Neural cell (in vitro differentiated cells): ENCODE data around the gene AP3D1. TPM values are rescaled to one million over a fixed set of nuclear protein-coding genes. Genes with fewer than 3 reads are reported as not detected.

Experiments used
- H2AFZ ChIP-seq: fragments of 200-600, 300-800 bp; sonication (generic), shearing (Covaris generic); 2 replicates; pipeline ENCODE4 v1.6.0; 2014; ENCODE audit warnings: low read depth, mild to moderate bottlenecking, antibody characterized with exemption, low read length, moderate library complexity
- H3F3A ChIP-seq: fragments of 200-600 bp; shearing (Covaris generic); 2 replicates; pipeline ENCODE4 v1.6.1; 2016; ENCODE audit warnings: mild to moderate bottlenecking, moderate library complexity, mixed read lengths, antibody characterized with exemption, low read length; ENCODE audit not compliant: insufficient read depth, poor library complexity, severe bottlenecking
- H3K27ac ChIP-seq: fragments of 200-600, 300-800 bp; sonication (generic), shearing (Covaris generic); 2 replicates; pipeline ENCODE4 v1.5.1; 2014; ENCODE audit warnings: mild to moderate bottlenecking, low read length, moderate library complexity
- H3K27me3 ChIP-seq: fragments of 300-800, 200-600 bp; sonication (generic), shearing (Covaris generic); 2 replicates; pipeline ENCODE4 v1.6.0; 2014; ENCODE audit warnings: mild to moderate bottlenecking, low read depth, low read length, moderate library complexity; ENCODE audit not compliant: insufficient read depth
- H3K36me3 ChIP-seq: fragments of 300-800, 200-600 bp; sonication (generic), shearing (Covaris generic); 2 replicates; pipeline ENCODE4 v1.5.1; 2014; ENCODE audit warnings: mild to moderate bottlenecking, antibody characterized with exemption, low read length, moderate library complexity; ENCODE audit not compliant: insufficient read depth
- H3K4me2 ChIP-seq: fragments of 300-800, 200-600 bp; sonication (generic), shearing (Covaris generic); 2 replicates; pipeline ENCODE4 v1.6.0; 2014; ENCODE audit warnings: mild to moderate bottlenecking, low read length
- H3K4me3 ChIP-seq: fragments of 300-800, 200-600 bp; sonication (generic), shearing (Covaris generic); 2 replicates; pipeline ENCODE4 v1.5.1; 2014; ENCODE audit warnings: mild to moderate bottlenecking, low read length, moderate library complexity
- H3K79me2 ChIP-seq: fragments of 200-600 bp; shearing (Covaris generic); replicated peaks from 2 replicates; pipeline ENCODE4 v1.6.0; 2014; ENCODE audit warnings: mild to moderate bottlenecking, low read length, moderate library complexity; ENCODE audit not compliant: insufficient read depth
- H3K9ac ChIP-seq: fragments of 300-800, 200-600 bp; sonication (generic), shearing (Covaris generic); 2 replicates; pipeline ENCODE4 v1.6.1; 2016; ENCODE audit warnings: mild to moderate bottlenecking, low read length, mixed read lengths
- H3K9me2 ChIP-seq: fragments of 200-600 bp; shearing (Covaris generic); 2 replicates; pipeline ENCODE4 v1.6.1; 2016; ENCODE audit warnings: mild to moderate bottlenecking, low read length, mixed read lengths; ENCODE audit not compliant: insufficient read depth
- H3K9me3 ChIP-seq: fragments of 200-600, 300-800 bp; sonication (generic), shearing (Covaris generic); 2 replicates; pipeline ENCODE4 v1.6.1; 2016; ENCODE audit warnings: mild to moderate bottlenecking, mixed run types, low read length, moderate library complexity, mixed read lengths
- H4K20me1 ChIP-seq: fragments of 200-600 bp; shearing (Covaris generic); 2 replicates; pipeline ENCODE4 v1.6.1; 2016; ENCODE audit warnings: mild to moderate bottlenecking, mixed run types; ENCODE audit not compliant: insufficient read depth
- CTCF ChIP-seq: fragments of 450-650 bp; IDR thresholded peaks from 2 replicates; pipeline ENCODE4 v1.5.1; 2014; ENCODE audit warnings: antibody characterized with exemption, mild to moderate bottlenecking, moderate library complexity; ENCODE audit not compliant: poor library complexity, severe bottlenecking
- EP300 ChIP-seq: fragments of 450-650 bp; conservative IDR thresholded peaks from 2 replicates; pipeline ENCODE4 v1.6.1; 2014; ENCODE audit warnings: antibody characterized with exemption, mild to moderate bottlenecking, moderate library complexity; ENCODE audit not compliant: poor library complexity, severe bottlenecking
- EZH2 ChIP-seq: fragments of 200-600, 300-800 bp; shearing (Covaris generic), sonication (generic); IDR thresholded peaks from 2 replicates; pipeline ENCODE4 v1.6.1; 2014; ENCODE audit warnings: antibody characterized with exemption, low read length, borderline replicate concordance, mild to moderate bottlenecking; ENCODE audit not compliant: insufficient read depth, poor library complexity, severe bottlenecking
- MXI1 ChIP-seq: fragments of 450-650 bp; conservative IDR thresholded peaks from 2 replicates; pipeline ENCODE4 v1.6.1; 2014; ENCODE audit warnings: antibody characterized with exemption, mild to moderate bottlenecking; ENCODE audit not compliant: poor library complexity, severe bottlenecking
- POLR2AphosphoS5 ChIP-seq: IDR thresholded peaks from 2 replicates; pipeline ENCODE4 v1.6.1; 2012
- RAD21 ChIP-seq: fragments of 450-650 bp; conservative IDR thresholded peaks from 2 replicates; pipeline ENCODE4 v1.6.1; 2014; ENCODE audit warnings: antibody characterized with exemption, mild to moderate bottlenecking, moderate library complexity
- REST ChIP-seq: IDR thresholded peaks from 2 replicates; pipeline ENCODE4 v1.6.1; 2012; ENCODE audit warnings: borderline replicate concordance
- SMC3 ChIP-seq: fragments of 450-650 bp; conservative IDR thresholded peaks from 2 replicates; pipeline ENCODE4 v1.6.1; 2014; ENCODE audit warnings: antibody characterized with exemption, mild to moderate bottlenecking, moderate library complexity; ENCODE audit not compliant: poor library complexity
- TAF1 ChIP-seq: IDR thresholded peaks from 2 replicates; pipeline ENCODE4 v1.6.1; 2012; ENCODE audit warnings: low read depth
- polyA plus RNA-seq: library from polyadenylated mRNA; depleted of rRNA; stranded (reverse); fragments of >200 nt; gene quantifications from 2 replicates; pipeline ENCODE4 v1.2.3, GENCODE V29; 2014

AP3D1 gene
- polyA plus RNA-seq, 1 donor from 2014 or later, result 60.7 TPM

- H3K4me2 ChIP-seq, result no peak overlapping the region
- H3K27ac ChIP-seq, result no peak overlapping the region
- H2AFZ ChIP-seq, result no peak overlapping the region
- H3K9me2 ChIP-seq, result no peaks in the 10 kb centered on the region
- TF ChIP-seq RAD21 (no peak), MXI1 (no peak), POLR2AphosphoS5 (no peak), SMC3 (no peak)
- no peaks in the 10 kb centered on the region for H3F3A ChIP-seq
- H4K20me1 ChIP-seq, result no peaks in the 10 kb centered on the region
- H3K4me3 ChIP-seq, result no peak overlapping the region
- H3K79me2 ChIP-seq, result peaks cover 4% of the 10 kb centered on the region
- H3K9ac ChIP-seq, result no peak overlapping the region
- no peaks in the 10 kb centered on the region for H3K9me3 ChIP-seq
- no peaks in the 10 kb centered on the region for H3K36me3 ChIP-seq
- no peaks in the 10 kb centered on the region for H3K27me3 ChIP-seq
These were observed 34.9 kb upstream of the AP3D1 start for GRCh38 chr19:2186071-2186846.

GRCh38 chr19:2185734-2186070 is 34.3 kb upstream of the AP3D1 start:
- Histone ChIP-seq H3K9me2 (no peaks in the 10 kb centered on the region), H3K4me3 (no peak overlapping the region), H3K79me2 (peaks cover 4% of the 10 kb centered on the region), H3K27ac (no peak overlapping the region), H3K36me3 (no peaks in the 10 kb centered on the region), H2AFZ (no peak overlapping the region), H3K9me3 (no peaks in the 10 kb centered on the region), H3K9ac (no peak overlapping the region), H3K4me2 (no peak overlapping the region), H3K27me3 (no peaks in the 10 kb centered on the region), H4K20me1 (no peaks in the 10 kb centered on the region), H3F3A (no peaks in the 10 kb centered on the region)
- no peak for TF ChIP-seq POLR2AphosphoS5
- no peak for TF ChIP-seq RAD21
- TF ChIP-seq SMC3, result no peak
- TF ChIP-seq MXI1, result no peak
- no peak for TF ChIP-seq TAF1
- no peak for TF ChIP-seq CTCF
- TF ChIP-seq REST, result no peak
- no peak for TF ChIP-seq EZH2
- TF ChIP-seq EP300, result no peak
